Ascending aorta (tissue), 2 donors: Measurements from ENCODE around the gene ENAH. TPM values are rescaled to one million over a fixed set of nuclear protein-coding genes. Genes with fewer than 3 reads are reported as not detected.

ENCODE experiments used
- DNase-seq, 2 donors: peaks; one replicate each; pipeline ENCODE4 v3.0.0-alpha.2; 2019; ENCODE audit warnings: low spot score in 2 of 2
- H3K27ac ChIP-seq, 2 donors: fragments of 200-600 bp; sonication (generic); one replicate each; pipeline ENCODE4 v1.5.1; 2016 to 2017; ENCODE audit warnings: mild to moderate bottlenecking in 1 of 2
- H3K27me3 ChIP-seq: fragments of 200-600 bp; sonication (generic); one replicate; pipeline ENCODE4 v1.5.1; 2017
- H3K36me3 ChIP-seq, 2 donors: fragments of 200-600 bp; sonication (generic); one replicate each; pipeline ENCODE4 v1.5.1; 2016
- H3K4me1 ChIP-seq, 2 donors: fragments of 200-600 bp; sonication (generic); one replicate each; pipeline ENCODE4 v1.5.1; 2016 to 2017; ENCODE audit warnings: mild to moderate bottlenecking in 1 of 2
- H3K4me3 ChIP-seq, 2 donors: fragments of 200-600 bp; sonication (generic); one replicate each; pipeline ENCODE4 v1.5.1; 2016 to 2017; ENCODE audit warnings: mild to moderate bottlenecking in 1 of 2
- H3K9me3 ChIP-seq, 2 donors: fragments of 200-600 bp; sonication (generic); one replicate each; pipeline ENCODE4 v1.5.1; 2016
- intact Hi-C: fragments of 100-400 bp; cut with DNase I; formaldehyde crosslinking; loops from one replicate; pipeline ENCODE4 v1.15.1; 2023
- total RNA-seq: library from RNA; depleted of rRNA; stranded (reverse); fragments of >200 nt; gene quantifications from one replicate; pipeline ENCODE4 v1.1.0, GENCODE V29; 2016
- TF ChIP-seq, protein P1 (sequence below), 3 experiments: fragments of 200-600 bp in 2 of 3; fragments of 450-650 bp in 1 of 3; sonication (generic) in 2 of 3; IDR thresholded peaks; one replicate each; pipeline ENCODE4 v1.5.1; 2016 to 2019; ENCODE audit warnings: antibody characterized with exemption in 3 of 3, mild to moderate bottlenecking in 1 of 3, moderate library complexity in 1 of 3

Gene ENAH
- total RNA-seq, 1 donor from 2014 or later, result 103 TPM

DNA sequence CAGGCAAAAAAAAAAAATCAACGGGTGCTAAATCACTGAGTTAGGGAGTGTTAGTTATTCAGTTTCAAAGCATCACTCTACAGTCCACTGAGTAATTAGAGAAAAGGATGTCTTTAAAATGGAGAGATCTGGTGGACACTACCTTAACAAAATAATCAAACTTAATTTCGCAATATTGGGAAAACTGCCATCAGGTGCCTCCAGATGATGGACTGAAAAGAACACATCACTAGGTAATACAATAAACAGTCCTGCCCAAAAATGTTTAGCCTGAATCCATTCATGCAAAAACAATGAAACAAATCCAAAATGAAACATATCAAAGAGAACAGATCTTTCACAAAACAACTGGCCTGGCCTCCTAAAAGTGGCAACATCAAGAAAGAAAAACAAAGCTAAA lies 54.1 kb downstream of the ENAH start:
- TF ChIP-seq, protein P1, sequence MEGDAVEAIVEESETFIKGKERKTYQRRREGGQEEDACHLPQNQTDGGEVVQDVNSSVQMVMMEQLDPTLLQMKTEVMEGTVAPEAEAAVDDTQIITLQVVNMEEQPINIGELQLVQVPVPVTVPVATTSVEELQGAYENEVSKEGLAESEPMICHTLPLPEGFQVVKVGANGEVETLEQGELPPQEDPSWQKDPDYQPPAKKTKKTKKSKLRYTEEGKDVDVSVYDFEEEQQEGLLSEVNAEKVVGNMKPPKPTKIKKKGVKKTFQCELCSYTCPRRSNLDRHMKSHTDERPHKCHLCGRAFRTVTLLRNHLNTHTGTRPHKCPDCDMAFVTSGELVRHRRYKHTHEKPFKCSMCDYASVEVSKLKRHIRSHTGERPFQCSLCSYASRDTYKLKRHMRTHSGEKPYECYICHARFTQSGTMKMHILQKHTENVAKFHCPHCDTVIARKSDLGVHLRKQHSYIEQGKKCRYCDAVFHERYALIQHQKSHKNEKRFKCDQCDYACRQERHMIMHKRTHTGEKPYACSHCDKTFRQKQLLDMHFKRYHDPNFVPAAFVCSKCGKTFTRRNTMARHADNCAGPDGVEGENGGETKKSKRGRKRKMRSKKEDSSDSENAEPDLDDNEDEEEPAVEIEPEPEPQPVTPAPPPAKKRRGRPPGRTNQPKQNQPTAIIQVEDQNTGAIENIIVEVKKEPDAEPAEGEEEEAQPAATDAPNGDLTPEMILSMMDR (IDR thresholded peaks at IDR 0.05), result no peak
- Histone ChIP-seq H3K4me1 (peaks cover 0 to 26% of the 10 kb centered on the region in 2 donors), H3K4me3 (no peak overlapping the region), H3K9me3 (no peaks in the 10 kb centered on the region), H3K27ac (no peak overlapping the region), H3K36me3 (no peaks in the 10 kb centered on the region), H3K27me3 (no peaks in the 10 kb centered on the region)
- intact Hi-C loops, result no loop called here
- no peak for DNase-seq

DNA sequence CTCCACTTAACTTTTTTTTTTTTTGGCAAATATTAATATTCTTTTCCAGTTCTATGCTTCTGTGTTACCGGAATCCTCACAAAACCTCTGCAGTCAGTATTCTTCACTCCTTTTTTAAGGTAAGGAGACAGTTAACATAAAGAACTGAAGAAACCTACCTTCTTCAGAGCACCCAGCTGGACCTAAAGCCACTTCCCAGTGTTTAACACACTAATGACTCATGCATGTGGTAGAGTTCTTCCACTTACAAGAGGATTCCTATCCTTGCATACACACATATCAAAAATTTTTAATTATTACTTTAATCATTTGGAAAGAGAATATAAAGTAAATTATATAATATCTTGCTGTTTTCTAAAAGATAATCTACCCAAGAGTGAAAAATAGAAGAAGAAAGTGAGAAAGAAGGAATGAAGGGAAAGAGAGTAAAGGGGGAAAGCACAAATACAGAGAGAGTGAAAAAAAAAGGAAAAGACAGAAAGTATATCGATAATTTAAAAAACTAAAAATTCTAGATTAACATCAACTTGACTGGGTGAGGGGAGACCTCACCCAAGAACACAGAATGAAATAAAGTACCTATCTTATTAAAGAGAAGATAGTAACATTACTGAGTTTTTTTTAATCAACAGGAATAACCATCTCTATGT lies 54.9 kb downstream of the ENAH start:
- DNase-seq, result no peak
- TF ChIP-seq, protein P1 (IDR thresholded peaks at IDR 0.05), result no peak
- Histone ChIP-seq H3K4me3 (no peak overlapping the region), H3K27me3 (no peaks in the 10 kb centered on the region), H3K4me1 (peaks cover 0 to 19% of the 10 kb centered on the region in 2 donors), H3K36me3 (no peaks in the 10 kb centered on the region), H3K9me3 (no peaks in the 10 kb centered on the region), H3K27ac (no peak overlapping the region)
- intact Hi-C loops, result no loop called here

DNA sequence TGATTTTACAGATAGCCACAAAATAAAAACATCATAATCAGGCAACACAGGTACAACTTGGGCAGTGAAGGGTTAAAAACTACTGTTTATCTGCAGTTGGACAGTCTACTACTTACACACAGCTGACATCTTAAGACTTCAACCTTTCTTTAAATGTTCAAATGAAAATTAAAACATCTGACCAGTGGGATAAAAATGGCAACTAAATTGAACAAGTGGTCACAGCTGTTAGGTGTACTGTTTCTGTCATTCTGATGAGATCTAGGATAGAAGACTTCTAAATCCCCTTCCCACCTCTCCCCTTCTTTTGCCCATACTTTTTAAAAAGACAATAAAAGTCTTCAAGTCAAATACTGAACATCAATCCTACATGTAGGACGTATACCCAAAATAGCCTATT lies 56.2 kb downstream of the ENAH start:
- intact Hi-C loops, result no loop called here
- no peak for DNase-seq
- no peak overlapping the region for H3K4me3 ChIP-seq
- no peaks in the 10 kb centered on the region for H3K27me3 ChIP-seq
- peaks cover 0 to 22% of the 10 kb centered on the region in 2 donors for H3K4me1 ChIP-seq
- no peaks in the 10 kb centered on the region for H3K36me3 ChIP-seq
- H3K9me3 ChIP-seq, result no peaks in the 10 kb centered on the region
- TF ChIP-seq, protein P1 (IDR thresholded peaks at IDR 0.05), result no peak
- H3K27ac ChIP-seq, result no peak overlapping the region

DNA sequence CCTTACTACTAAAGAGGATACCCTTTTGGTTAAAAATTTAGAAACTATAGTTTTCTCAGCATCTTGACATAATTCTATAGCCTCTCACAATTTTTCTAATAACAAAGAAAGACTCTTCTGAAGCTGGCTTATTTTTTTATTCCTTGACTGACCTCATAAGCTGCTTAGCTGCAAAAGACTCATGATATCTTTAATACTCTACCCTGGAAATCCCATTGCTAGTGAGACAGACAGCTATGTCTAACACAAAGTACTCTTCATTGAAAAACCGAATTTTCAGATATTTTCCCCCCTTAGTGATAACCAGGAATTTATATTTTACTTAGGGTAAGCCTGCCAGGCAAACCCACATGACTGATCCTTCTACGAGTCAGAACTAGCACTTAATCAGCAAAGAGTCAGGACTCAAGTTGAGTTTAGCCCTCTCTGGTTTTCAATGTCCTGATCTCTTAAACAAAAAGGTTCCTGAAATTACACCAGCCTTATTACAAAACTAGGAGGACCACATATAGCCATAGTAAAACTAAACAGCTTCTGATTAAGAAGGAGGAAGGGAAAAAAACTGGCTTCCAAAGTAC lies 56.9 kb downstream of the ENAH start:
- no peak for DNase-seq
- intact Hi-C loops, result no loop called here
- H3K9me3 ChIP-seq, result no peaks in the 10 kb centered on the region
- H3K4me1 ChIP-seq, result peaks cover 0 to 22% of the 10 kb centered on the region in 2 donors
- no peaks in the 10 kb centered on the region for H3K36me3 ChIP-seq
- H3K27me3 ChIP-seq, result no peaks in the 10 kb centered on the region
- H3K4me3 ChIP-seq, result no peak overlapping the region
- H3K27ac ChIP-seq, result no peak overlapping the region
- TF ChIP-seq, protein P1 (IDR thresholded peaks at IDR 0.05), result no peak

DNA sequence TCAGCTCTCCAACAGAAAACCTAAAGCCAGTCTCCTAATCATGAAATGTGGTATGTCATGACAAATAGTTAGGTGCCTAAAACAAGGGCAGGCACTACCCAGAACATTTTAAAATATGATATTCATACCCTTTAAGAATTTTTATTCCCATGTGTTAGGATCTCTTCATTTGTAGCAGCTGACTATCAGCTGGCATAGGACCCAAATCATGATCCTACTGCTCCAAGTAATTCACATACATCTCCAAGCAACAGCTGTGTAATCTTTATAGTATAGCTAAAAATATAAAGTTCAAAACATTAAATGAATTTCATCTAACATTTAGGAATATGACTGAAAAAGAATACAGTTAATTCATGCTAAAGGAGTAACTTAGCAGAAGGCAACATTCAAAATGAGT lies 57.5 kb downstream of the ENAH start:
- no peaks in the 10 kb centered on the region for H3K27me3 ChIP-seq
- no peak for DNase-seq
- peaks cover 0 to 22% of the 10 kb centered on the region in 2 donors for H3K4me1 ChIP-seq
- H3K36me3 ChIP-seq, result no peaks in the 10 kb centered on the region
- TF ChIP-seq, protein P1 (IDR thresholded peaks at IDR 0.05), result no peak
- no peaks in the 10 kb centered on the region for H3K9me3 ChIP-seq
- intact Hi-C loops, result no loop called here
- no peak overlapping the region for H3K4me3 ChIP-seq
- no peak overlapping the region for H3K27ac ChIP-seq
